Tibial nerve (tissue), 4 donors: ENCODE data around the gene NKX6-1. TPM values are rescaled to one million over a fixed set of nuclear protein-coding genes. Genes with fewer than 3 reads are reported as not detected.

Source experiments
- DNase-seq, 2 donors: peaks; one replicate each; pipeline ENCODE4 v3.0.0-alpha.2; 2019; ENCODE audit warnings: low spot score in 2 of 2
- H3K27ac ChIP-seq, 4 donors: fragments of 200-600 bp; sonication (generic) in 3 of 4; one replicate each; pipeline ENCODE4 v1.5.1; 2017 to 2019; ENCODE audit warnings: mild to moderate bottlenecking in 1 of 4
- H3K27me3 ChIP-seq, 2 donors: fragments of 200-600 bp; sonication (generic) in 1 of 2; one replicate each; pipeline versions ENCODE4 v1.5.1 to v1.6.0; 2017 to 2019
- H3K36me3 ChIP-seq, 3 donors: fragments of 200-600 bp; sonication (generic); one replicate each; pipeline ENCODE4 v1.5.1; 2018 to 2019
- H3K4me1 ChIP-seq, 4 donors: fragments of 200-600 bp; sonication (generic) in 3 of 4; one replicate each; pipeline ENCODE4 v1.5.1; 2017 to 2019
- H3K4me3 ChIP-seq, 4 donors: fragments of 200-600 bp; sonication (generic) in 3 of 4; one replicate each; pipeline ENCODE4 v1.5.1; 2017 to 2019; ENCODE audit warnings: mild to moderate bottlenecking in 1 of 4, moderate library complexity in 1 of 4
- H3K9me3 ChIP-seq, 4 donors: fragments of 200-600 bp; sonication (generic) in 3 of 4; one replicate each; pipeline ENCODE4 v1.5.1; 2017 to 2019
- CTCF ChIP-seq, 5 experiments: fragments of 200-600 bp in 3 of 5; fragments of 450-650 bp in 2 of 5; sonication (generic) in 3 of 5; IDR thresholded peaks; one replicate each; pipeline ENCODE4 v1.5.1; 2016 to 2019; ENCODE audit warnings: antibody characterized with exemption in 5 of 5, mild to moderate bottlenecking in 3 of 5, moderate library complexity in 2 of 5
- EP300 ChIP-seq, 2 donors: sonication (generic); formaldehyde crosslinking; IDR thresholded peaks; one replicate each; pipeline ENCODE4 v1.6.1; 2017; ENCODE audit warnings: antibody characterized with exemption in 2 of 2, mild to moderate bottlenecking in 1 of 2
- POLR2A ChIP-seq, 2 donors: fragments of 450-650 bp; IDR thresholded peaks; one replicate each; pipeline ENCODE4 v1.6.1; 2017; ENCODE audit warnings: antibody characterized with exemption in 2 of 2, mild to moderate bottlenecking in 2 of 2, moderate library complexity in 2 of 2
- whole genome bisulfite sequencing, 2 donors: methylation state at CpG; one replicate each; pipeline ENCODE4 v1.1.5; 2018; 5-methylcytosine and 5-hydroxymethylcytosine counted together
- total RNA-seq, 4 donors: library from RNA; depleted of rRNA; stranded (reverse); fragments of >200 nt; gene quantifications; one replicate each; pipeline ENCODE4 v1.1.0, GENCODE V29; 2016

The NKX6-1 gene
- total RNA-seq, 4 donors from 2014 or later: 0.21 TPM; not detected in 3

GRCh38 chr4:84480082-84480481 lies 19.0 kb downstream of the NKX6-1 start:
- WGBS, 2 donors: 16 to 24% methylated on average over 4 of the region's 4 CpGs
- peaks cover 0 to 74% of the 10 kb centered on the region in 2 donors for H3K27me3 ChIP-seq
- no peaks in the 10 kb centered on the region for H3K36me3 ChIP-seq
- TF ChIP-seq POLR2A (IDR thresholded peaks at IDR 0.05): no peak
- no peak for TF ChIP-seq CTCF (IDR thresholded peaks at IDR 0.05)
- TF ChIP-seq EP300 (IDR thresholded peaks at IDR 0.05): no peak
- DNase-seq: no peak
- H3K4me1 ChIP-seq: peaks cover 0 to 30% (median 13%) of the 10 kb centered on the region in 4 donors
- no peaks in the 10 kb centered on the region for H3K9me3 ChIP-seq
- no peak overlapping the region for H3K27ac ChIP-seq
- no peak overlapping the region for H3K4me3 ChIP-seq

GRCh38 chr4:84479663-84480062 lies 19.4 kb downstream of the NKX6-1 start:
- no peaks in the 10 kb centered on the region for H3K36me3 ChIP-seq
- peaks cover 0 to 70% of the 10 kb centered on the region in 2 donors for H3K27me3 ChIP-seq
- H3K9me3 ChIP-seq: no peaks in the 10 kb centered on the region
- 20 to 23% methylated on average over 6 of the region's 6 CpGs for WGBS, 2 donors
- TF ChIP-seq EP300 (IDR thresholded peaks at IDR 0.05) (no peak), POLR2A (IDR thresholded peaks at IDR 0.05) (no peak), CTCF (IDR thresholded peaks at IDR 0.05) (no peak)
- peaks cover 0 to 30% (median 13%) of the 10 kb centered on the region in 4 donors for H3K4me1 ChIP-seq
- no peak overlapping the region for H3K27ac ChIP-seq
- no peak for DNase-seq
- H3K4me3 ChIP-seq: no peak overlapping the region

- H3K27me3 ChIP-seq: peaks cover 0 to 63% of the 10 kb centered on the region in 2 donors
- H3K36me3 ChIP-seq: no peaks in the 10 kb centered on the region
- H3K9me3 ChIP-seq: no peaks in the 10 kb centered on the region
- no peak overlapping the region for H3K27ac ChIP-seq
- H3K4me3 ChIP-seq: no peak overlapping the region
- H3K4me1 ChIP-seq: peaks cover 0 to 16% (median 8%) of the 10 kb centered on the region in 4 donors
- no peak for DNase-seq
- no peak for TF ChIP-seq CTCF (IDR thresholded peaks at IDR 0.05)
- TF ChIP-seq EP300 (IDR thresholded peaks at IDR 0.05): no peak
- TF ChIP-seq POLR2A (IDR thresholded peaks at IDR 0.05): no peak
- 59 to 61% methylated on average over 1 of the region's 1 CpG for whole genome bisulfite sequencing, 2 donors
Observed at GRCh38 chr4:84477738-84478137, 21.4 kb downstream of the NKX6-1 start.

- TF ChIP-seq EP300 (IDR thresholded peaks at IDR 0.05) (no peak), POLR2A (IDR thresholded peaks at IDR 0.05) (no peak), CTCF (IDR thresholded peaks at IDR 0.05) (no peak)
- Histone ChIP-seq H3K27ac (no peak overlapping the region), H3K4me1 (no peaks in the 10 kb centered on the region), H3K9me3 (no peaks in the 10 kb centered on the region), H3K4me3 (no peak overlapping the region), H3K36me3 (no peaks in the 10 kb centered on the region), H3K27me3 (peaks cover 0 to 27% of the 10 kb centered on the region in 2 donors)
- no peak for DNase-seq
Observed at GRCh38 chr4:84474107-84474506, 25.0 kb downstream of the NKX6-1 start.

GRCh38 chr4:84472154-84472553 lies 26.9 kb downstream of the NKX6-1 start:
- no peak for TF ChIP-seq POLR2A (IDR thresholded peaks at IDR 0.05)
- no peak for TF ChIP-seq EP300 (IDR thresholded peaks at IDR 0.05)
- no peak for TF ChIP-seq CTCF (IDR thresholded peaks at IDR 0.05)
- Histone ChIP-seq H3K36me3 (no peaks in the 10 kb centered on the region), H3K4me3 (no peak overlapping the region), H3K27ac (no peak overlapping the region), H3K27me3 (peaks cover 0 to 16% of the 10 kb centered on the region in 2 donors), H3K4me1 (no peaks in the 10 kb centered on the region), H3K9me3 (no peaks in the 10 kb centered on the region)
- DNase-seq: no peak
